ENCODE data around the gene MKNK2. TPM values are rescaled to one million over a fixed set of nuclear protein-coding genes. Genes with fewer than 3 reads are reported as not detected.
"Not testable (repeated sequence)": the region's sequence is repeated elsewhere in the genome, so short reads cannot be mapped to it uniquely, and the experiment has no call there.

Gene MKNK2
- 33.2 and 34.5 TPM in 2 replicates for total RNA-seq (2014; rRNA removed; shearing (Covaris generic))

DNA sequence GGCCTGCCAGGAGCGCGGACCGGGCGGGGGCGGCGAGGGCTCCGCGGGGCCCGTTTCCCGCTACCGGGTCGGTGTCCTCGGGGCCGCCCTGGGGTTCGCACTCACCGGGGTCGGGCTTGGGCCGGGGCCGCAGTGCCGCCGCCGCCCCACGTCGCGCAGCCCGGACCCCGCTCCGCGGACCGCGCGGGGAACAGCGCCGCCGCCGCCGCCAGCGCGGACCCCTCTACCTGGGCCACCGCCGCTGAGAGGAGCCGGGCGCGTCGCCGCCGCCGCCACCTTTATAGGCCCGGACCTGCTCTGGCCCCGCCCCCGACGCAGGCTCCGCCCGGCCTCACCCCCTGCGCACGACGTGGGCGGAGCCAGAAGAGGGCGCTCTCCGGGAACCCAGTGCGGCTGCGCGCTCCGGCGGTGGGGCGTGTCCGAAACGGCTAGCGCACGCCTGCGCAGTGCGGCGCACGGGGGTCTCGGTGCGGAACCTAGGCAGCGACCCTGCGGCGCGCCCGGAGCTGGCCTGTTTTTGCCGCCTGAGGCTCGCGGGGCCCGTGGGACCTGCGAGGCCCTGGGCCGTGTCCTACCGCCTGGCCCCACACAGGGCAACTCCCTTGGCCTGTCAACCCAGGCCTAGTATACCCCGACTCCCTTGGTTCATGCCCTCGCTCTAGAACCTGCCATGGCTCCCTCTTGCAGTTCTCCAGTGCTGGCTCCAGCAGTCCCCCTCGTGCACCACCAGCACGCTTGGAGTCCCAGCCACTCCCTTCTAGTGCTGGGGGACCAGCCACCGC is at the start of gene MKNK2:
Gene MKNK2 (minus strand): TSS at position 254 of the 782 bp plus-strand sequence. CDS start 393 bp downstream, outside the sequence.
- Histone ChIP-seq H3K27ac (no peak within 1 kb of the TSS), H3K27me3 (no peaks in the 10 kb centered on the region), H3K4me3 (peak within 1 kb of the TSS; percentile 77), H3K9me3 (replicated peaks) (no peaks in the 10 kb centered on the region), H3K4me1 (peaks cover 11% of the 10 kb centered on the region), H3K36me3 (no peaks in the 10 kb centered on the region)
- DNase-seq, result peak; percentile 87 to 91

DNA sequence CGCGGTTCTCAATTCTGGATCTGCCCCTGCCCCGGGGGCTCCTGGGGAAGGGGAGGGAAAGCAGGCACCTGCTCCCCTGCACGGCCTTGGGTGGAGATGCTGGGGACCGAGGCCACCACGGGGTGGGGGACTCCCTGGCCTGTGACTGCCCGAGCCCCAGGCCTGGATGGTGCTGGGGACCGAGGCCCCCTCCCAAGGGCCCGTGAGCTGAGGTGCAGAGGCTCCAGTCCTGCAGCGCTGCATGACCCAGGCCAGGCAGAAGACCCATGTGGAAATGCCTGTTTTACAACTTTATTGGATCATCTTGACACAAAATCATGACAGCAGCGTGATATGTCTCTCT is 49.6 kb upstream of the MKNK2 start:
- Histone ChIP-seq H3K36me3 (peaks cover 30% of the 10 kb centered on the region), H3K9me3 (replicated peaks) (no peaks in the 10 kb centered on the region), H3K27ac (no peak overlapping the region), H3K4me3 (no peak overlapping the region), H3K27me3 (no peaks in the 10 kb centered on the region), H3K4me1 (peaks cover 6% of the 10 kb centered on the region; the same call in 1 of the 2 replicates)
- DNase-seq, result no peak

DNA sequence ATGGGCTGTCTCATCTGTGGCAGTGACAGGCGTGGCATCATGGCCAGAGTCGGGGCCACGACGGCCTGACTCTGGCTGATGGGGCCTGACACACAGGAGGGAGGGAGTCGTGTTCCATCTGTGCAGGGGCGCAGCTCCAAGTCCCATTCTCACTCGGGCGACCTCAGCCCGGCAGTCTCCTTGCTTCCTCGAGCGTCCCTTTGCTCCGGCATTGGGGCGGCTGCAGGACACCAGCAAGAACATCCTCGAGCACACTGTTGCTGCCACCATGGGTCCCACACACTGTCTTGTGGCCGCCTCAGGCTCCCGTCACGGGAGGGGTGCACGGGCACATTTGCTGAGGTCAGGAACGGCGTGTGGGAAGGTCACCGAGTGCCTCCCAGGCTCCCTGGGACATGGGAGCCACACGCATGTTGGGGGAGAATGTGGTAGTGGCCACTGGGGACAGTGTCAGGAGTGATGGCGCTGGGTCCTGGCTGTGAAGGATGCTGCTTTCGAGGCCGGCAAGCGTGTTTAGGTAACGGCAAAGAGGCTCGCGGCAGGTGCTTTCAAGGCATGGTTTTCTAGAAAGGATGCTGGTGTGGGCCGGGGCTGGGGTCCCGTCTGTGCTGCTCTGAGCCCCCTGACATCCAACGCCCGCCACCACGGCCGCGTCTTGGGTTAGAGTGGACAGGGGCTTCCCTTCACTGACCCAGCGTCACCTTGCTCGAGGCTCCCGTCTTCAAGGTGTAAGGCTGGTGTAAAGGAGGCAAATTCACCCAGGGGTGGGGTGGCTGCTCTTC is 49.1 kb upstream of the MKNK2 start:
- Histone ChIP-seq H3K4me1 (peaks cover 6% of the 10 kb centered on the region; the same call in 1 of the 2 replicates), H3K27ac (no peak overlapping the region), H3K36me3 (peaks cover 24% of the 10 kb centered on the region), H3K4me3 (no peak overlapping the region), H3K9me3 (replicated peaks) (no peaks in the 10 kb centered on the region), H3K27me3 (no peaks in the 10 kb centered on the region)
- DNase-seq, result no peak

GRCh38 chr19:2099054-2099501 is 48.0 kb upstream of the MKNK2 start:
- DNase-seq, result no peak
- H3K4me1 ChIP-seq, result peaks cover 6% of the 10 kb centered on the region; the same call in 1 of the 2 replicates
- H3K27me3 ChIP-seq, result no peaks in the 10 kb centered on the region
- no peak overlapping the region for H3K4me3 ChIP-seq
- no peaks in the 10 kb centered on the region for H3K9me3 ChIP-seq (replicated peaks)
- peaks cover 19% of the 10 kb centered on the region for H3K36me3 ChIP-seq
- no peak overlapping the region for H3K27ac ChIP-seq

- Histone ChIP-seq H3K27ac (no peak overlapping the region), H3K4me1 (peaks cover 6% of the 10 kb centered on the region; the same call in 1 of the 2 replicates), H3K27me3 (no peaks in the 10 kb centered on the region), H3K9me3 (replicated peaks) (no peaks in the 10 kb centered on the region), H3K4me3 (no peak overlapping the region), H3K36me3 (peaks cover 18% of the 10 kb centered on the region)
- peak; percentile 19 for DNase-seq
Observed at GRCh38 chr19:2097886-2098327, 46.9 kb upstream of the MKNK2 start.

DNA sequence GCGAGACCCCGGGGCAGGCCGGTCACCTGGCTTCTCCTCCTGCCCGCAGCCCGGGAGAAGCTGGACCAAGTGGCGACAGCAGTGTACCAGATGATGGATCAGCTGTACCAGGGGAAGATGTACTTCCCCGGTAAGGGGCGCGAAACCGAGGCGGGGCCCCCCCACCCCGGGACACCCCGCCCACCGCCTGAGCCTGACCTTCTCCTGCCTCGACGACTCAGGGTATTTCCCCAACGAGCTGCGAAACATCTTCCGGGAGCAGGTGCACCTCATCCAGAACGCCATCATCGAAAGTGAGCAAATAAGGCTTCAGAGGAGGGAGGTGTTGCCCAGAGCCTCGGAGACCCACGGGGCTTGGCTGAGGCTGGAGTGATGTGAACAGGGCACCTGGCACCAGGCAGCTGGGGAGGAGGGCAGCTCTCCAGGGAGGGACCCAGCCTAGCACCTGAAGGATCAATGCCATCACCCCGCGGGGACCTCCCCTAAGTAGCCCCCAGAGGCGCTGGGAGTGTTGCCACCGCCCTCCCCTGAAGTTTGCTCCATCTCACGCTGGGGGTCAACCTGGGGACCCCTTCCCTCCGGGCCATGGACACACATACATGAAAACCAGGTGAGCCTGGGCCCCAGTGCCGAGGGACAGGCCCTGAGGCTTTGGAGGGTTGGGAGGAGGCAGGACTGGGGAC is 46.3 kb upstream of the MKNK2 start:
- Histone ChIP-seq H3K27ac (no peak overlapping the region), H3K27me3 (no peaks in the 10 kb centered on the region), H3K36me3 (peaks cover 17% of the 10 kb centered on the region), H3K4me1 (peaks cover 6% of the 10 kb centered on the region; the same call in 1 of the 2 replicates), H3K4me3 (peak overlapping the region; percentile 43), H3K9me3 (replicated peaks) (no peaks in the 10 kb centered on the region)
- no peak for DNase-seq

GRCh38 chr19:2096480-2097202 is 45.6 kb upstream of the MKNK2 start, which contains the start of gene IZUMO4:
Gene IZUMO4 (plus strand): TSS chr19:2096915. CDS start chr19:2096946, 31 bp downstream.
- Histone ChIP-seq H3K36me3 (peaks cover 11% of the 10 kb centered on the region), H3K4me3 (peak within 1 kb of the TSS; percentile 65), H3K27me3 (no peaks in the 10 kb centered on the region), H3K4me1 (peaks cover 6% of the 10 kb centered on the region; the same call in 1 of the 2 replicates), H3K27ac (peak within 1 kb of the TSS; percentile 2; the same call in 1 of the 2 replicates), H3K9me3 (replicated peaks) (no peaks in the 10 kb centered on the region)
- DNase-seq, result peak; percentile 97 to 98

DNA sequence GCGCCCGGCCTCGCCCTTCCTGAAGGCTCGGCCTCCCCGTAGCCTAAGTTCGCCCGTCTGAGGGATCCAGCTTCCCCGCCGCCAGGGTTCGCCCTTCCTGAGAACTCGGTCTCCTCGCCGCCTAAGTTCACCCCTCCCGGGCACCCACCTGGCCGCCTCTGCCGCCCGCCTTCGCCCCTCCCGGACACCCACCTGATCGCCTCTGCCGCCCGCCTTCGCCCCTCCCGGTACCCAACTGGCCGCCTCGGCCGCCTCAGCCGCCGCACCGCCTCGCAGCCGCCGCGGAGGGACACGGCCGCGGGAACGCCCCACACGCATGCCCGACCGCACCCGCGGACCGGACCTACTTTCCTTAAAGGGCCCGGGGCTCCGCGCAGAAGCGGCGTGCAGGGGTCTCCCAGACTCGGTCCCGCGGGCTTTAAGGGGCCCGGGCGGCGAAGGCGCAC is 45.0 kb upstream of the MKNK2 start, which contains the start of gene MOB3A:
Gene MOB3A (minus strand): TSS at position 293 of the 446 bp plus-strand sequence. CDS start 17,766 bp downstream, outside the sequence.
- H3K9me3 ChIP-seq (replicated peaks), result no peaks in the 10 kb centered on the region
- H3K36me3 ChIP-seq, result peaks cover 5% of the 10 kb centered on the region
- peaks cover 6% of the 10 kb centered on the region; the same call in 1 of the 2 replicates for H3K4me1 ChIP-seq
- H3K4me3 ChIP-seq, result peak within 1 kb of the TSS; percentile 65
- peak within 1 kb of the TSS; percentile 2; the same call in 1 of the 2 replicates for H3K27ac ChIP-seq
- no peaks in the 10 kb centered on the region for H3K27me3 ChIP-seq
- DNase-seq, result peak; percentile 89 to 90

GRCh38 chr19:2091926-2092525 is 41.0 kb upstream of the MKNK2 start:
- H3K27me3 ChIP-seq; H3K36me3 ChIP-seq; DNase-seq; H3K27ac ChIP-seq; H3K9me3 ChIP-seq (replicated peaks); H3K4me3 ChIP-seq; H3K4me1 ChIP-seq: not testable (repeated sequence)

DNA sequence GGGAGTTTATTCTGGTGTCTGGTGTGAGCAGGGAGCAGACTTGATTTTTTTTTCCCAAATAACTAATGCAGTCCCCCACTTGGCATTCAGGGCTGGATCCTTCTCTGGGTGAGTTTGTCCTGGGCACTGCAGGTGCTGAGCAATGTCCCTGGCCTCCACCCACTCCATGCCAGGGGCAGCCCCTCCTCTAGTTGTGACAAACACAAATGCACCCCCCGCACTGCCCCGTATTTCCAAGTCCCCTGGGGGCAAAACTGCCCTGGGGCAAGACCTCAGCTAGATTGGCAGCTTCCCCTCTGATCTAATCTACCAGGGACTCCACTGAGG is 38.6 kb upstream of the MKNK2 start:
- no peaks in the 10 kb centered on the region for H3K9me3 ChIP-seq (replicated peaks)
- no peak overlapping the region for H3K4me3 ChIP-seq
- no peak overlapping the region for H3K27ac ChIP-seq

GRCh38 chr19:2089001-2089711 is 38.1 kb upstream of the MKNK2 start:
- no peaks in the 10 kb centered on the region for H3K36me3 ChIP-seq
- H3K27me3 ChIP-seq, result no peaks in the 10 kb centered on the region
- no peak for DNase-seq
- H3K27ac ChIP-seq, result no peak overlapping the region
- H3K4me3 ChIP-seq, result no peak overlapping the region
- peaks cover 8% of the 10 kb centered on the region for H3K4me1 ChIP-seq
- no peaks in the 10 kb centered on the region for H3K9me3 ChIP-seq (replicated peaks)

More for the DNA sequence above, 38.6 kb upstream of the MKNK2 start:
- DNase-seq, result no peak
- Histone ChIP-seq H3K36me3 (no peaks in the 10 kb centered on the region), H3K4me1 (peaks cover 8% of the 10 kb centered on the region), H3K27me3 (no peaks in the 10 kb centered on the region)

DNA sequence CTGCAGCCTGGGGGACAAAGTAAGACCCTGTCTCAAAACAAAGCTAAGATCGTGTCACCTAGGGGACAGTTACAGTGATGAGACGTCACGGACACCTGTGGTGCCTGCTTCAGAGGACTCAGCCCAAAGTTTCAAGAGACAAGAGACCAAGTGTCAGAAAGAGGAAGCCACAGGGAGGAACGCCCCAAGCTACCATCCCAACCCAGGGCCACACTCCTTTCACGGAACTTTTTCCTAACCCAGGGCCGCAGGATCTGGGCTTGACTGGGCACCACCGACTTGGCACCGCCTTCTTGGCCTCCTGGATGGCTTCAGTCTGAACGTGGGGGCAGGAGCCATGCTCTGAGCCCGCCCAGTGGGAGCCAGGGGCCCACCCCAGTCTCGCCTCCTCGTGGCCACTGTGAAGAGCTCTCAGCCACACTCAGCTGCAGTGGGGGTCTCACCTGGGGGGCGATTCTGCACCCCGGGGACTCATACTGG is 36.6 kb upstream of the MKNK2 start:
- Histone ChIP-seq H3K36me3 (no peaks in the 10 kb centered on the region), H3K27ac (no peak overlapping the region), H3K27me3 (no peaks in the 10 kb centered on the region), H3K9me3 (replicated peaks) (no peaks in the 10 kb centered on the region), H3K4me3 (no peak overlapping the region), H3K4me1 (peaks cover 8% of the 10 kb centered on the region)
- no peak for DNase-seq
